Skin epidermis (tissue), 12 donors: Measurements from ENCODE around the gene FPR2.
A peak's percentile ranks its signal among the peaks of the same experiment; 100 is the strongest.
"Not testable (repeated sequence)": the region's sequence is repeated elsewhere in the genome, so short reads cannot be mapped to it uniquely, and the experiment has no call there.

ENCODE experiments used
- H3K27ac ChIP-seq, 21 experiments: fragments of 200-600 bp; sonication (generic) in 11 of 21; one replicate each; pipeline ENCODE4 v1.5.0; 2020; ENCODE audit warnings: mild to moderate bottlenecking in 3 of 21, inconsistent platforms in 2 of 21, moderate library complexity in 2 of 21
- H3K4me3 ChIP-seq, 7 experiments: fragments of 200-600 bp; sonication (generic) in 2 of 7; one replicate each; pipeline ENCODE4 v1.5.0; 2020; ENCODE audit warnings: inconsistent platforms in 2 of 7, mild to moderate bottlenecking in 2 of 7, moderate library complexity in 1 of 7

The FPR2 gene

GRCh38 chr19:51799774-51800472, 38.9 kb downstream of the FPR2 start:
- no peak overlapping the region for H3K4me3 ChIP-seq
- H3K27ac ChIP-seq = peak overlapping the region in 20 of 21 experiments; percentile 16 to 83 (median 74)

DNA sequence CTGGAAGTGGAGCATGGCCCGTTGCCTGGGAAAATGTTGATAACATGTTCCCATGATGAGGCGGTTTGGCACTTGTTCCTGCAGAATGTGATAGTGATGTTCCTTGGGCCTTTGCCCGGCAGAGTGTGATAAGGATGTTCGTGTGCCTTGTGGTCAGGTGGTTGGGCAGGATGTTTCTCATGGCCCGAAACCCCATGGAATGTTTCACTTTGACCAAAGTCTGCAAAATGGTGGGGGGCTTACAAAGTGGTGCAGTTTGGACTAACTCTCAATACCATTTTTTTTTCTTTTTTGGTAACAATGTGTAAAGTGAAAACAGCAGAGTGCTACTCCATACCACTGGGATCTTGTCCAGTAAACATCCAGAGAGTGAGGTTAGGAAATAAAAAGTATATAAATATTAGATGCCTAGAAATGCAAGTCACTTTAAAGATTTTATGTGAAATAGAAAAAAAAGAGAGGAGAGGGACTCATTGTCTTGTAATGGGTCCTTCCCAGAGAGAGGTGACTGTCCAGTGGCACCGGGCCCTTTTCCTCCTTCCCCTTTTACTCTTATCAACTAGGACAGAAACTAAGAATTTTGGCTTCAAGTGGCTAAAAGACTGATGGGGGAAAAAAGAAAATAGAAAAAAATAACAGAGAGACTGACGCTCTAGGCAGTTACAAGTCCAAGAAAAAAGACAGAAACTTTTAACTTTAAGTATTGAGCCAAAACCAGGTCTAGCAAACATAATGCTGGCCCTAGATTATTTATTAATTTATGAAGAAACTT, 39.7 kb downstream of the FPR2 start:
- peak overlapping the region in 12 of 21 experiments; percentile 27 to 83 (median 78) for H3K27ac ChIP-seq
- no peak overlapping the region for H3K4me3 ChIP-seq

DNA sequence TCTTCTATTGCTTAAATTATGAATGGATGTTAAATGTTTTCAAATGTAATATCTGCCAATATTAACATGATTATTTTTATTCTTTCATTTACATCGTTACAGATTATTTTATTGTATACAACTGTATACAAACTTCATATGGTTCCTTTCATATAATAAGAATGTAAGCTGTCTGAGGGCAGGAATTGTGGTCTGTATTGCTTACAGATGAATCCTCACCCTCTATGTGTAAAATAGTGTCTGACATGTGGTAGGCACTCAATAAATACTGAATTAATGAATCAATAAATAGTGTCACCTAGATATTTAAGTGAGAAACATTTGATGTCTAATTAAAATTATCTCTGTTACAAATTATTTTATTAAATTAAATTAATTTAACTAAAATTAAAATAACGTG, 41.8 kb downstream of the FPR2 start:
- no peak overlapping the region for H3K27ac ChIP-seq

GRCh38 chr19:51803519-51803918, 42.5 kb downstream of the FPR2 start:
- peak overlapping the region in 5 of 21 experiments; percentile 6 to 57 (median 32) for H3K27ac ChIP-seq

More for the DNA sequence above, 41.8 kb downstream of the FPR2 start:
- H3K4me3 ChIP-seq = no peak overlapping the region

DNA sequence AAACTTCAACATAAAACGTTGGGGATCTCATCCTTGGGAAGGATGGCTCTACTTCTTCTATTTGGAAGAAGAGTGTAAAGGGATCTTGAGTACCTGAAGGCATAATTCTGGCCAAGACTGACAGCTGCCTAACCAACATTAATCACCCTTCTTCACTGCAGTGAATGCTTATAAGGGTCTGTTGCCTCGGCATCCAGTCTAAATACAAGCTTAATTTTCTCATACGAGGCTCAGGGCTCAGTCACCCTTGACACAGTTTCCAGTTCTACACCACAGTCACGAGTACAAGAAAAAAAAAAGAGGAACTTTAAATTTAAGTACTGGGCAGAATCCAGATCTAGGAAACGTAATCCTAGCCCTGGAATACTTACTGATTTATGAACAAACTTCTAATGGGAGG, 43.0 kb downstream of the FPR2 start:
- peak overlapping the region in 6 of 21 experiments; percentile 6 to 57 (median 32) for H3K27ac ChIP-seq

More at GRCh38 chr19:51803519-51803918, 42.5 kb downstream of the FPR2 start:
- H3K4me3 ChIP-seq = no peak overlapping the region

DNA sequence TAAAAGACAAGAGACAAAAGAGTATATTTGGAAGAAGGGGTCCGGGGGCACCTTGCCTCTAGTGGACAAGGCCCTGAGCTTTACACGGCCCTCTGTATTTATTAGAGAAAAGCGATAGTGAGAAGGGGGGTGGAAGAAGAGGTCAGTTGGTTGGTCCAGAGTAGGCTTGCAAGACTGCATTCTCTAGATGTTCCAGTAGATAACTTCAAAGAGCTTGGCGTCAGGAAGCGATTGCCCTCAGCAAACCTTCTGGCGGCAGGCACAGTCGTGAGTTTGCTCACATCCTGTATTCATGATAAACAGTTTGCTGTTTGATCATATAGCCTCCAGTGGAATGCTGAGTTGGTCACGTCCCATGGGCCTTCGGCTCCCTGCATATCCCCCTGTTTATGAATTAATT, 43.8 kb downstream of the FPR2 start:
- H3K27ac ChIP-seq = peak overlapping the region in 5 of 21 experiments; percentile 10 to 50 (median 34)
- H3K4me3 ChIP-seq = not testable (repeated sequence)

More for the DNA sequence above, 43.0 kb downstream of the FPR2 start:
- no peak overlapping the region for H3K4me3 ChIP-seq

DNA sequence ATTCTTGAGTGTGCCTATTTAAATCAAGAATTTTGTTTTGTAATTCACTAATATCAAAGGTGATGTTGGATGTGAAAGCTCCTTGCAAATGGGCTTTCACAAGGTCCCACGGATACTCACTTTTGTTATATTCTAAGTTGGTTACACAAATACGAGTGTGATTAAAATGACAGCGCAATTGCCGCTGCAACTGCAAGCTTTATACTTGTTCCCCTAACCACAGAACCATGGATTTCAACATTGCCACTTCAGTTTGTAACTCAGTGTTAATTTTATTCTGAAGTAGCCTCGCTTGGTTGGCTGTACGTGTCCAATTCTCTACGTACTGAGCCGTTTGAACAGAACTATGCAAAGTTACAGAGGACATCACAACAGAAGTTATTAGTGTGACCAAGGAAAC, 44.4 kb downstream of the FPR2 start:
- peak overlapping the region in 3 of 21 experiments; percentile 10 to 50 (median 34) for H3K27ac ChIP-seq
- not testable (repeated sequence) for H3K4me3 ChIP-seq

DNA sequence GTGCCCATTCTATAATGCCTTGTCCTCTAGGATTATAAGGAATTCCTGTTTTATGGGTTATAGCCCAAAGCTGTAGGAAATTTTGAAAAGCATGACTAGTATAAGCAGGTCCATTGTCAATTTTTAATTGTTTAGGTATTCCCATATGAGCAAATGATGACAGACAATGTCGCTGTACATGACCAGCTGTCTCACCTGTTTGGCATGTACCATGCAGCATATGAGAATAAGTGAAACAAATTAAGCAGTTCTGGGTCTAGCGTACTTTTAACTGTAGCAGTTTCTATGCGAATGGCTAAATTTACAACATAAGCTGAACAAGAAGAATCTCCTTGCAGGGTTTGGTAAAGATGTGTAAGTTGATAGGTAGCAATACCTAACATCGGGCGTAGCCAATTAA, 45.6 kb downstream of the FPR2 start:
- peak overlapping the region in 2 of 21 experiments; percentile 32 to 62 for H3K27ac ChIP-seq
- not testable (repeated sequence) for H3K4me3 ChIP-seq

DNA sequence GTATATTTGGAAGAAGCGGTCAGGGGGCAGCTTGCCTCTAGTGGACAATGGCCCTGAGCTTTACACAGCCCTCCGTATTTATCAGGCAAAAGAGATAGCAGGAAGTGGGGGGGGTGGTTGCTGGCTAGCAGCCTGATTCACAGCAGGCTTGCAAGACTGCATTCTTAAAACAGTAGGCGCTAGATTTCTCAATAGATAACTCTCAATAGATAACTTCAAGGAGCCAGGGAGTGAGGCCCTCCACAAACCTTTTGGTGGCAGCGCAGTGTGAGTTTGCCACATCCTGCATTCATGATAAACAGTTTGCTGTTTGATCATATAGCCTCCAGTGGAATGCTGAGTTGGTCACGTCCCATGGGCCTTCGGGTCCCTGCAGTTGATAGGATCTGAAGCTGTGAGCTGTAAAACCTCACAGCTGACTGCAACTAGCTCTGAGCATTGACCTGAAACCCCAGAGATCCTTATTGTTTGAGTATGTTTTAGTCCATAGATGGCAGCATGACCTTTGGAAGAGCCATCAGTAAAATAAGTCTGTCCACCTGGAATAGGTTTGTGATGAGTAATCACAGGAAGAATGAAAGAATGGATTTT, 46.2 kb downstream of the FPR2 start:
- H3K27ac ChIP-seq = peak overlapping the region in 10 of 21 experiments; percentile 3 to 62 (median 34)
- no peak overlapping the region for H3K4me3 ChIP-seq

GRCh38 chr19:51807925-51808324, 46.9 kb downstream of the FPR2 start:
- Histone ChIP-seq H3K27ac (peak overlapping the region in 8 of 21 experiments; percentile 3 to 48 (median 16)), H3K4me3 (no peak overlapping the region)

GRCh38 chr19:51808333-51808986, 47.5 kb downstream of the FPR2 start:
- Histone ChIP-seq H3K27ac (peak overlapping the region in 4 of 21 experiments; percentile 3 to 37 (median 9)), H3K4me3 (no peak overlapping the region)

- Histone ChIP-seq H3K27ac (peak overlapping the region in 11 of 21 experiments; percentile 8 to 52 (median 21)), H3K4me3 (no peak overlapping the region)
Measured at GRCh38 chr19:51809787-51810186, 48.8 kb downstream of the FPR2 start.

GRCh38 chr19:51810223-51810622, 49.2 kb downstream of the FPR2 start:
- Histone ChIP-seq H3K4me3 (no peak overlapping the region), H3K27ac (peak overlapping the region in 8 of 21 experiments; percentile 8 to 56 (median 30))

GRCh38 chr19:51811344-51811743, 50.4 kb downstream of the FPR2 start:
- no peak overlapping the region for H3K4me3 ChIP-seq
- peak overlapping the region in 13 of 21 experiments; percentile 17 to 70 (median 51) for H3K27ac ChIP-seq

DNA sequence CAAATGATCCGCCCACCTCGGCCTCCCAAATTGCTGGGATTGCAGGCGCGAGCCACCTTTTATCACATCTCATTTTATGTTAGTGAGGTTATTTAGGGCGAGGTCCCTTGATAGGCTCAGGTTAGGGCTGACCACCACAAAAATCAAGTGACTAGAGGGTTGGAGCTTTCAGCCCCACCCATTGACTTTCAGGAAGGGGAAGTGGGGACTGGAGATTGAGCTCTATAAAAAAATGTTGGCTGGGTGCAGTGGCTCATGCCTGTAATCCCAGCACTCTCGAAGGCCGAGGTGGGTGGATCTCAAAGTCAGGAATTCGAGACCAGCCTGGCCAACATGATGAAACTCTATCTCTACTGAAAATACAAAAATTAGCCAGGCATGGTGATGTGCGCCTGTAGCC, 54.1 kb downstream of the FPR2 start:
- H3K27ac ChIP-seq = peak overlapping the region in 2 of 21 experiments; percentile 6 to 23

DNA sequence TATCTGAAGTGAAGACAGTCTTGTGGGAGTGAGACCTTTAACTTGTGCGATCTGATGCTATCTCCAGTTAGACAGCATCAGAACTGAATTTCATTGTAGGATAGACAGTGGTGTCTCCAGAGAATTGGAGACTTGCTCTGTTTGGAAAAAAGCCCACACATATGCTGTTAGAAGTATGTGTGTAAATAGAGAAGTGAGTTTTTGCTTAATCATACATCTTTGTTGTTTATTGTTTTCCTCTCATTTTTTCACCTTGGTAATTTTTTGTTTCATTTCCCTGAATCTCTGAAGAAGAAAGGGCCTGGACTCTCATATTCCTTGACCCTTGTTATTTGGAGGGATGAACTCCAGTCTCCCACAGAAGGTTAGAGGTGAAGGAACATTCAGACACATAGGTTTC, 55.7 kb downstream of the FPR2 start:
- H3K4me3 ChIP-seq = no peak overlapping the region
- H3K27ac ChIP-seq = peak overlapping the region in 2 of 21 experiments; percentile 3 to 13

More for the DNA sequence above, 54.1 kb downstream of the FPR2 start:
- H3K4me3 ChIP-seq = no peak overlapping the region

DNA sequence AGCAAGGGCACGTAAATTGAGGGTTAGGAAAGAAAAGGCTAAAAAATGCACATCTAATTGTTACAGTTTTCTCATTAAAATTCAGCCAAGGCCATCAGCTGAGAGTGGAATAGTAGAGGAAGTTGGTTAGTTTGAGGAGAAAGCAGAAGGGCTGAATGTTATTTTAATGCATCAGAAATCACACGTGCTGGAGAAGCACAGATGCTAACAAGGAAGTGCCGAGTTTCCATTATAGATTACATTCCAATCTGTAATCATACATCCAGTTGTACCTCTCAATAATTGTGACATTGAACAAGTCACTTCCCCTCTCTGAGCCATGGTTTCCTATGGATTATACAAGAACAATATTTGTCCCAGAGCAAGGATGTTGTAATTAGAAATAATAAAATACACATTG, 59.0 kb downstream of the FPR2 start:
- Histone ChIP-seq H3K4me3 (no peak overlapping the region), H3K27ac (peak overlapping the region in 2 of 21 experiments; percentile 22 to 49)
